ENCODE data around the gene UBAP2L. TPM values are rescaled to one million over a fixed set of nuclear protein-coding genes. Genes with fewer than 3 reads are reported as not detected.

The UBAP2L gene
- total RNA-seq, 1 experiment from 2014 or later, result 265 TPM

GRCh38 chr1:154264454-154264853, 43.7 kb downstream of the UBAP2L start:
- Histone ChIP-seq H2BK120ac (ENCODE audit: low read depth, low read length, poor library complexity, severe bottlenecking) (no peak overlapping the region), H3K56ac (ENCODE audit: insufficient read length, low read depth, low read length) (no peak overlapping the region), H3K14ac (ENCODE audit: insufficient read depth, low read length) (no peak overlapping the region), H3K4ac (ENCODE audit: low read depth, low read length) (no peak overlapping the region), H4K8ac (replicated peaks; ENCODE audit: insufficient read length, low read depth, low read length) (no peak overlapping the region), H3K23ac (ENCODE audit: insufficient read length, low read depth, low read length) (no peak overlapping the region), H2BK5ac (ENCODE audit: insufficient read length, low read length) (no peak overlapping the region), H2BK12ac (ENCODE audit: insufficient read length, low read depth, low read length) (no peak overlapping the region), H4K5ac (ENCODE audit: insufficient read length, low read depth, low read length) (no peak overlapping the region), H2BK15ac (ENCODE audit: low read depth, low read length) (no peak overlapping the region), H3K4me1 (ENCODE audit: insufficient read depth, low read length) (no peaks in the 10 kb centered on the region; the same call in 1 of the 2 replicates), H3K79me2 (ENCODE audit: insufficient read depth, low read length) (no peaks in the 10 kb centered on the region), H3K4me2 (ENCODE audit: insufficient read depth, insufficient read length, low read length) (no peak overlapping the region), H3K79me1 (ENCODE audit: insufficient read depth, low read depth, low read length, poor library complexity, severe bottlenecking) (no peaks in the 10 kb centered on the region), H4K91ac (ENCODE audit: insufficient read length, low read depth, low read length) (no peak overlapping the region), H3K23me2 (ENCODE audit: insufficient read length, low read depth, low read length, poor library complexity, severe bottlenecking) (no peaks in the 10 kb centered on the region), H2AK5ac (ENCODE audit: insufficient read length, low read length) (no peak overlapping the region), H2BK20ac (ENCODE audit: low read depth, low read length, poor library complexity, severe bottlenecking) (no peak overlapping the region), H3K18ac (ENCODE audit: insufficient read length, low read depth, low read length) (no peak overlapping the region), H4K20me1 (ENCODE audit: control insufficient read depth, insufficient read depth, insufficient read length) (no peaks in the 10 kb centered on the region), H3K27ac (ENCODE audit: insufficient read length, low read depth, low read length) (no peak overlapping the region), H3T11ph (ENCODE audit: low read length) (no peak overlapping the region), H2AFZ (ENCODE audit: low read length) (no peak overlapping the region), H3K27me3 (ENCODE audit: insufficient read depth, low read length) (no peaks in the 10 kb centered on the region), H3K9ac (ENCODE audit: extremely low read depth, insufficient read length, low read length) (no peak overlapping the region), H3K9me3 (ENCODE audit: control insufficient read depth, low read depth, low read length) (no peaks in the 10 kb centered on the region)
- Mint-ChIP-seq H3K27ac (no peak overlapping the region), H3K27me3 (ENCODE audit: low read depth) (no peaks in the 10 kb centered on the region), H3K9me3 (no peaks in the 10 kb centered on the region), H3K36me3 (ENCODE audit: insufficient read depth in 1 of 3, low read depth in 3 of 3) (peaks cover 41 to 88% (median 70%) of the 10 kb centered on the region in 3 experiments), H3K4me1 (no peaks in the 10 kb centered on the region), H3K4me3 (no peak overlapping the region)
- no peak for DNase-seq
- TF ChIP-seq, protein P1, sequence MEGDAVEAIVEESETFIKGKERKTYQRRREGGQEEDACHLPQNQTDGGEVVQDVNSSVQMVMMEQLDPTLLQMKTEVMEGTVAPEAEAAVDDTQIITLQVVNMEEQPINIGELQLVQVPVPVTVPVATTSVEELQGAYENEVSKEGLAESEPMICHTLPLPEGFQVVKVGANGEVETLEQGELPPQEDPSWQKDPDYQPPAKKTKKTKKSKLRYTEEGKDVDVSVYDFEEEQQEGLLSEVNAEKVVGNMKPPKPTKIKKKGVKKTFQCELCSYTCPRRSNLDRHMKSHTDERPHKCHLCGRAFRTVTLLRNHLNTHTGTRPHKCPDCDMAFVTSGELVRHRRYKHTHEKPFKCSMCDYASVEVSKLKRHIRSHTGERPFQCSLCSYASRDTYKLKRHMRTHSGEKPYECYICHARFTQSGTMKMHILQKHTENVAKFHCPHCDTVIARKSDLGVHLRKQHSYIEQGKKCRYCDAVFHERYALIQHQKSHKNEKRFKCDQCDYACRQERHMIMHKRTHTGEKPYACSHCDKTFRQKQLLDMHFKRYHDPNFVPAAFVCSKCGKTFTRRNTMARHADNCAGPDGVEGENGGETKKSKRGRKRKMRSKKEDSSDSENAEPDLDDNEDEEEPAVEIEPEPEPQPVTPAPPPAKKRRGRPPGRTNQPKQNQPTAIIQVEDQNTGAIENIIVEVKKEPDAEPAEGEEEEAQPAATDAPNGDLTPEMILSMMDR (conservative IDR thresholded peaks at IDR 0.05), result no peak
- no CpG with 5 or more reads among the region's 1 CpG for WGBS (ENCODE audit: extremely low coverage, insufficient read length, low lambda C conversion rate)

All from H9 (cell line).